Ecto neural progenitor cell (in vitro differentiated cells): ENCODE results near the gene IDS.
"Not testable (repeated sequence)": the region's sequence is repeated elsewhere in the genome, so short reads cannot be mapped to it uniquely, and the experiment has no call there.

Experiments used
- DNase-seq: peaks from one replicate; pipeline ENCODE4 v3.0.0-alpha.2; 2018; ENCODE audit warnings: low spot score

IDS gene

GRCh38 chrX:149527705-149528104, 22.6 kb upstream of the IDS start:
- DNase-seq, result no peak

- DNase-seq, result not testable (repeated sequence)
Measured at GRCh38 chrX:149526318-149527033, 21.4 kb upstream of the IDS start.

GRCh38 chrX:149525903-149526302, 20.8 kb upstream of the IDS start:
- DNase-seq, result not testable (repeated sequence)

GRCh38 chrX:149525389-149525788, 20.3 kb upstream of the IDS start:
- not testable (repeated sequence) for DNase-seq

GRCh38 chrX:149522916-149523315, 17.8 kb upstream of the IDS start:
- no peak for DNase-seq

GRCh38 chrX:149521438-149521837, 16.3 kb upstream of the IDS start:
- DNase-seq, result no peak

GRCh38 chrX:149520636-149521277, 15.7 kb upstream of the IDS start:
- not testable (repeated sequence) for DNase-seq

GRCh38 chrX:149518236-149518635, 13.1 kb upstream of the IDS start:
- DNase-seq, result no peak

- DNase-seq, result no peak
Measured at GRCh38 chrX:149517308-149517707, 12.2 kb upstream of the IDS start.

GRCh38 chrX:149516604-149517003, 11.5 kb upstream of the IDS start:
- DNase-seq, result no peak

- DNase-seq, result no peak
Measured at GRCh38 chrX:149515954-149516602, 11.0 kb upstream of the IDS start.

- no peak for DNase-seq
Measured at GRCh38 chrX:149513825-149514428, 8.8 kb upstream of the IDS start.

GRCh38 chrX:149512225-149512885, 7.2 kb upstream of the IDS start:
- peak; percentile 60 for DNase-seq

- no peak for DNase-seq
Measured at GRCh38 chrX:149511081-149511480, 6.0 kb upstream of the IDS start.

- DNase-seq, result no peak
Measured at GRCh38 chrX:149510386-149510785, 5.3 kb upstream of the IDS start.

- no peak for DNase-seq
Measured at GRCh38 chrX:149508467-149508866, 3.4 kb upstream of the IDS start.

GRCh38 chrX:149506349-149506748, 1.2 kb upstream of the IDS start:
- no peak for DNase-seq

- no peak for DNase-seq
Measured at GRCh38 chrX:149505671-149506070, 565 bp upstream of the IDS start.

- peak; percentile 54 for DNase-seq
Measured at GRCh38 chrX:149504226-149504914, 736 bp downstream of the IDS start.

- not testable (repeated sequence) for DNase-seq
Measured at GRCh38 chrX:149503446-149503845, 1.7 kb downstream of the IDS start.

- not testable (repeated sequence) for DNase-seq
Measured at GRCh38 chrX:149502923-149503322, 2.2 kb downstream of the IDS start.

GRCh38 chrX:149499766-149500165, 5.3 kb downstream of the IDS start:
- DNase-seq, result no peak
